Calu3 (cell line): ENCODE data around the gene LZTR1. TPM values are rescaled to one million over a fixed set of nuclear protein-coding genes. Genes with fewer than 3 reads are reported as not detected.
"Not testable (repeated sequence)": the region's sequence is repeated elsewhere in the genome, so short reads cannot be mapped to it uniquely, and the experiment has no call there.

Source experiments
- BruUV-seq: library from RNA; stranded (reverse); fragments of 400-500 nt; replicated peaks from 2 replicates; lab custom pipeline; 2021; lab: Mats Ljungman, UMichigan
- CTCF ChIA-PET: fragments of 300-600 bp; sonication (Branson Sonifier 250); formaldehyde crosslinking; loops from one replicate; lab custom pipeline; 2022; ENCODE audit warnings: antibody characterized with exemption; lab: Charles Lee
- DNase-seq: peaks from one replicate; pipeline ENCODE4 v3.0.0; 2022
- H3K27ac Mint-ChIP-seq: one replicate; pipeline ENCODE4 v1.8.0; 2022; ENCODE audit warnings: mixed read lengths; ENCODE audit not compliant: unreplicated experiment
- H3K27me3 Mint-ChIP-seq: one replicate; pipeline ENCODE4 v1.8.0; 2022; ENCODE audit warnings: mixed read lengths; ENCODE audit not compliant: unreplicated experiment
- H3K36me3 Mint-ChIP-seq: one replicate; pipeline ENCODE4 v1.8.0; 2022; ENCODE audit warnings: mild to moderate bottlenecking, moderate library complexity, mixed read lengths; ENCODE audit not compliant: insufficient read depth, unreplicated experiment
- H3K4me1 Mint-ChIP-seq: one replicate; pipeline ENCODE4 v1.8.0; 2022; ENCODE audit warnings: mild to moderate bottlenecking, low read depth, mixed read lengths; ENCODE audit not compliant: unreplicated experiment
- H3K4me3 Mint-ChIP-seq: one replicate; pipeline ENCODE4 v1.8.0; 2022; ENCODE audit warnings: mild to moderate bottlenecking, low read depth, moderate library complexity, mixed read lengths; ENCODE audit not compliant: unreplicated experiment
- H3K9me3 Mint-ChIP-seq: one replicate; pipeline ENCODE4 v1.8.0; 2022; ENCODE audit warnings: low read depth, mixed read lengths; ENCODE audit not compliant: unreplicated experiment
- intact Hi-C: fragments of 100-400 bp; cut with micrococcal nuclease; formaldehyde crosslinking; loops from one replicate; pipeline ENCODE4 v1.10.0; 2022; ENCODE audit not compliant: unreplicated experiment
- total RNA-seq: library from RNA; stranded (reverse); gene quantifications from 2 replicates; pipeline ENCODE4 v1.2.3, GENCODE V29; 2022
- TF ChIP-seq, protein P1 (sequence below): fragments of 200-600 bp; IDR thresholded peaks from one replicate; pipeline ENCODE4 v1.8.0; 2022; ENCODE audit warnings: antibody characterized with exemption; ENCODE audit not compliant: unreplicated experiment

LZTR1 gene
- total RNA-seq, 1 experiment from 2014 or later, result 55.4 TPM

DNA sequence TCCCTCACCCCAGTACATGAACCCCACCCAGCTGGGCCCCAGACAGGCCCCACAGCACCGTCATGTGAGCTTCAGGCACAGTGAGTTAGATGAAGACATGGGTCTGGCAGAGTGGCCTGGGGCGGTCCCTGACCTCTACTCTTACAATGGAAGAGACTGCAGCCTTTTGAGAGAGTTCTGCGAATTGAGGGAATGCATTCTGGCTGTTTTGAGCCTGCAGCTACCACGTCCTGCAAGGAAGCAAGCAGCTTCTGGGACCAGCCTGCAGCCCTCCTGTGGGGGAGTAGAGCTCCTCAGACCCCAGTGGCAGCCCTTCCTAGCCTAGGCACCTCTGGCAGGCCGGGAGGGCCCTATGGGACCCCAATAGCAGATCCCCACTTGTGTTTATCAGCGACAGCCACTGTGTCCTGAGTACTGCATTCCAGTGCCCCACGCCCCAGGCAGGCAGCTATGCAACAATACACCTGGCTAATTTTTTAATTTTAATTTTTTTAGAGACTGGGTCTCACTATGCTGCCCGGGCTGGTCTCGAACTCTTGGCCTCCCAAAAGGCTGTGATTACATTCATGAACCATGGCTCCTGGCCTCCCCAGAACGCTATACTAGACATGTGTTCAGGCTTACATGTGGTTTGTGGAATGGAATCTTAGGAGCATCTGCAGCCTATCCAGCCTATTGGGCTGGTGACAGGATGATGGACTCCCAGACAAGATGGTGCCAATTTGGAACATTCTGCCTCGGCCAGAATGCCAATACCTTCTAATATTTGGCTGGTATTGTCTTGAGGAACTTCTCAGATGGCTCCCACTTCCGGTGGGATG, 51.0 kb downstream of the LZTR1 start:
- no TSS peak for BruUV-seq
- intact Hi-C loops, result no loop called here
- Mint-ChIP-seq H3K27me3 (peaks cover 55% of the 10 kb centered on the region), H3K4me1 (no peaks in the 10 kb centered on the region), H3K9me3 (no peaks in the 10 kb centered on the region), H3K27ac (no peak overlapping the region), H3K4me3 (peak overlapping the region; percentile 61), H3K36me3 (no peaks in the 10 kb centered on the region)
- DNase-seq, result no peak
- TF ChIP-seq, protein P1, sequence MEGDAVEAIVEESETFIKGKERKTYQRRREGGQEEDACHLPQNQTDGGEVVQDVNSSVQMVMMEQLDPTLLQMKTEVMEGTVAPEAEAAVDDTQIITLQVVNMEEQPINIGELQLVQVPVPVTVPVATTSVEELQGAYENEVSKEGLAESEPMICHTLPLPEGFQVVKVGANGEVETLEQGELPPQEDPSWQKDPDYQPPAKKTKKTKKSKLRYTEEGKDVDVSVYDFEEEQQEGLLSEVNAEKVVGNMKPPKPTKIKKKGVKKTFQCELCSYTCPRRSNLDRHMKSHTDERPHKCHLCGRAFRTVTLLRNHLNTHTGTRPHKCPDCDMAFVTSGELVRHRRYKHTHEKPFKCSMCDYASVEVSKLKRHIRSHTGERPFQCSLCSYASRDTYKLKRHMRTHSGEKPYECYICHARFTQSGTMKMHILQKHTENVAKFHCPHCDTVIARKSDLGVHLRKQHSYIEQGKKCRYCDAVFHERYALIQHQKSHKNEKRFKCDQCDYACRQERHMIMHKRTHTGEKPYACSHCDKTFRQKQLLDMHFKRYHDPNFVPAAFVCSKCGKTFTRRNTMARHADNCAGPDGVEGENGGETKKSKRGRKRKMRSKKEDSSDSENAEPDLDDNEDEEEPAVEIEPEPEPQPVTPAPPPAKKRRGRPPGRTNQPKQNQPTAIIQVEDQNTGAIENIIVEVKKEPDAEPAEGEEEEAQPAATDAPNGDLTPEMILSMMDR, result no peak
- CTCF ChIA-PET, result interaction anchor here (0.8 kb wide), 1 partner anchor 19 kb away, joined by 3 read pairs; no protein-coding TSS in a partner anchor

DNA sequence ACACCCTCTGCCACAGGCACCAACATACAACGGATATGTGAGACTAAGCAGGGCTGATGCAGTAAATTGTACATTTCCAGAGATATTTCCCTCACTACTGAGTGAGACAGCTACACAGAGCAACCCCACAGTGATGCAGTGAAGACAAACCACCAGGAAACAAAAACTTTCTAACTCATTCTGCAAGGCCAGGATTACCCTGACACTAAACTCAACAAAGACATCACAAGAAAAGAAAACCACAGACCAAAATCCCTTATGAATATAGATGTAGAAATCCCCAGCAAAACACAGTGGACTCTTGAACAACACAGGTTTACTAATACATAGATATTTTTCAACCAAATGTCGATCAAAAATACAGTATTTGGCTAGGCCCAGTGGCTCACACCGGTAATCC, 51.8 kb downstream of the LZTR1 start:
- Mint-ChIP-seq H3K4me1 (no peaks in the 10 kb centered on the region), H3K27ac (no peak overlapping the region), H3K4me3 (no peak overlapping the region), H3K36me3 (no peaks in the 10 kb centered on the region), H3K9me3 (no peaks in the 10 kb centered on the region), H3K27me3 (peaks cover 53% of the 10 kb centered on the region)
- intact Hi-C loops, result no loop called here
- TF ChIP-seq, protein P1, result no peak
- CTCF ChIA-PET, result no interaction called here
- no TSS peak for BruUV-seq
- no peak for DNase-seq

DNA sequence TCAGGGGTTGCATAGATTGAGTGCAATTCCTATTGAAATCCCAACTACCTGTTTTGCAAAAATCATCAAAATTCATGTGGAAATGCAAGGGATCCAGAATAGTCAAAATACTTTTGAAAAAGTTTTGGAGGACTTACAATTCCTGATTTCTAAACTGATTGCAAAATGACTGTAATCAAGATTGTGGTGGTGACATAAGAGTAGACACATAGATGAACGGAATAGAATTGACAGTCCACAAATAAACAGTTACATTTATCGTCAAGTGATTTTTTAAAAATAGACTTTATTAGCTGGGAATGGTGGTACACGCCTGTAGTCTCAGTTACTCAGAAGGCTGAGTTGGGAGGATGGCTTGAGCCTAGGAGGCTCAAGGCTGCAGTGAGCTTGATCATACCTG, 52.9 kb downstream of the LZTR1 start:
- peaks cover 42% of the 10 kb centered on the region for H3K27me3 Mint-ChIP-seq
- CTCF ChIA-PET, result no interaction called here
- H3K4me1 Mint-ChIP-seq, result no peaks in the 10 kb centered on the region
- no peak overlapping the region for H3K27ac Mint-ChIP-seq
- BruUV-seq, result no TSS peak
- no peaks in the 10 kb centered on the region for H3K9me3 Mint-ChIP-seq
- no peaks in the 10 kb centered on the region for H3K36me3 Mint-ChIP-seq
- DNase-seq, result no peak
- TF ChIP-seq, protein P1, result no peak
- H3K4me3 Mint-ChIP-seq, result no peak overlapping the region
- intact Hi-C loops, result no loop called here

DNA sequence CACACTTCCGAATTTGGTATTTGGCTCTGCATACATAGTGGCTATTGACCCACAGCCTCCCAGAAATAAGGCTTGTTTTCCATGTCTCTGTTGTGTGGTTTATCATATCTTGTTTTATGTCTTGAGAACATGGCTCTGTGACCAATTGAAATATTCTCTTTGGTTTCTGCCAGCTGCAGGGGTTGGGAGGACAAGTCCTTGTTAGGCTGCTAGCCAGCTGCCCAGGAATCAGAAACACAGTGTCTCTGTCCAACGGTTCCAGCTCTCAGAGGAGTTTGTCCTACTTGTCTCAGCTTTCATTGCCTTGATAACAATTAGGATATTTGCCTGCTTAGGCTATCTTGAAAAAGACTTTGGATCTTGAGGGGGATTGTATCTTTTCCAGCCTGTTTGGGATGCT, 56.3 kb downstream of the LZTR1 start:
- TF ChIP-seq, protein P1, result no peak
- no peak overlapping the region for H3K27ac Mint-ChIP-seq
- H3K4me1 Mint-ChIP-seq, result peaks cover 6% of the 10 kb centered on the region
- no peak overlapping the region for H3K4me3 Mint-ChIP-seq
- H3K27me3 Mint-ChIP-seq, result peaks cover 8% of the 10 kb centered on the region
- intact Hi-C loops, result no loop called here
- DNase-seq, result no peak
- no peaks in the 10 kb centered on the region for H3K36me3 Mint-ChIP-seq
- BruUV-seq, result no TSS peak
- H3K9me3 Mint-ChIP-seq, result no peaks in the 10 kb centered on the region
- CTCF ChIA-PET, result interaction anchor here (0.7 kb wide), 1 partner anchor 72 kb away, joined by 3 read pairs; no protein-coding TSS in a partner anchor

DNA sequence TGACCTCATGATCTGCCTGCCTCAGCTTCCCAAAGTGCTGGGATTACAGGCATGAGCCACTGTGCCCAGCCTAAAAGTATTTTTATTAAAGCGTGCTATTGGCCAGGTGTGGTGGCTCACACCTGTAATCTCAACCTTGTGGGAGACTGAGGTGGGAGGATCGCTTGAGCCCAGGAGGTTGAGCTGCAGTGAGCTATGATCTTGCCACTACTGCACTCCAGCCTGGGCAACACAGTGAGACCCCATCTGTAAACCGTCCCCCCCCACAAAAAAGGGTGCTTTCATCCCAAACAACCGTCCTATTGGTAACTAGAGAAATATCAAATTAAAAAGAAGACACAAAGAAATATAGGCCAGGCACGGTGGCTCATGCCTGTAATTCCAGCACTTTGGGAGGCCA, 57.1 kb downstream of the LZTR1 start:
- H3K36me3 Mint-ChIP-seq, H3K27ac Mint-ChIP-seq, H3K9me3 Mint-ChIP-seq, DNase-seq, intact Hi-C loops, CTCF ChIA-PET, BruUV-seq, H3K27me3 Mint-ChIP-seq, H3K4me3 Mint-ChIP-seq: not testable (repeated sequence)
- peaks cover 14% of the 10 kb centered on the region for H3K4me1 Mint-ChIP-seq
